SKM-1 (cell line): Measurements from ENCODE around the gene EIF4A2.

ENCODE experiments used
- DNase-seq: peaks from one replicate; lab custom pipeline; 2025; ENCODE audit not compliant: unreplicated experiment; lab: John Stamatoyannopoulos, UW

The EIF4A2 gene

DNA sequence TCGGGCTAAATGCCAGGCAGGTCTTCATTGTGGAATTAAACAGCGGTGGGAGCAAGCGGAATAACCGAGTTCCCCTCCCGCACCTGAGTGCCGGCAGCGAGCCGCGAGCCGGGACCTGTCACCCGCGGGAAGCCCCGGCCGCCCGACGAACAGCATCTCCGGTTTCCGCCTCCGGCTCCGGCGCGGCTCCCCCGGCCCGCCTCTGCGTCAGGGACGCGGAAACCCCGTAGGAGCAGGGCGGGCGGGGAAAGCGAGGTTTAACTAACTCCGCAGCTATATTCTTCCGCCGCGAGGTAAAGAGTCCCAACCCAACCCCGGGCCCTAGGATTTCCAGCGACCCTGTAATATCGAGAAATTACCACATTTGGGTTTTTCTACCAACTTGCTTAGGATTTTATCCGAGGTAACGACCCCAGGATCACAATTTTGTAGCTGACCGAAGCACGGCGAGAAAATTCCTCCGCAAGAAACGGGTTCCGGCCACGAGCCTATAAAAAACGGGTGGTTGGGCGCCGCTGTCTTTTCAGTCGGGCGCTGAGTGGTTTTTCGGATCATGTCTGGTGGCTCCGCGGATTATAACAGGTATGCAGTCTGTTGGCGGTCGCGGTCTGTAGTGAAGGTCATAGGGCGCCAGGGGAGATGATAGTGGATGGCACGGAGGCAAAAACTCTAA lies at the start of gene EIF4A2:
Gene EIF4A2 (plus strand): TSS at position 520 of the 673 bp plus-strand sequence. CDS start 34 bp downstream, at position 554.
- DNase-seq, result peak; percentile 56

DNA sequence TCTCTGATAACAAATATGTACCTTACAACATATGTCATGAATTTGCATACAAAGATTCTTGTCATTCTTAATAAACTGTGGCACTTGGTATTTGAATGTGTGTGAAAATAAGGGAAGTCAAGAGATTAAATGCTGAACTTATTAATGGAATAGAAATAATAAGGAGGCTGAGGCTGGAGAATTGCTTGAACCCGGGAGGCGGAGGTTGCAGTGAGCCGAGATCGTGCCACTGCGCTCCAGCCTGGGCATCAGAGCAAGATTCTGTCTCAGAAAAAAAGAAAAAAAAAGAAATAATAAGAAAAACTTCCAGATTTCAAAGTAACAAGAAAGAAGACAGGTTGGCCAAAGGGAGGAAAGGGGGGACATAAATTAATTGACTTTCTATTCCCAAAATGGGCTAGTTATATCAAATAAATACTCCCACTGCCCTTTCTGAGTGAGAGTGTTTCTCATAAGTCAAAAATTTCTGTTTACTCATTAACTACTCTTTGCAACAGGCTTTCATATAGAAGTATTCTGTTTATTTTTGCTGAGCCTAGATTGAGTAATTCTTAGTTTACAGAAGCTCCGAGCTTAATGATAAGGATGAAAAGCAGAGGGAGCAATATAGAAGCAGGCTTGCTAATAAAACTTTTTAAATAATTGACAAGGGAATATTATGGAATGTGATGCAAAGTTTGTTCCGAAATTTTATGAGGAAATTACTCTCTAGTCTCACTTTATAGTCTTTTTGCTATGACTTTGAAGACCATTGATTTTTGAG lies 40.6 kb upstream of the EIF4A2 start:
- DNase-seq, result no peak

DNA sequence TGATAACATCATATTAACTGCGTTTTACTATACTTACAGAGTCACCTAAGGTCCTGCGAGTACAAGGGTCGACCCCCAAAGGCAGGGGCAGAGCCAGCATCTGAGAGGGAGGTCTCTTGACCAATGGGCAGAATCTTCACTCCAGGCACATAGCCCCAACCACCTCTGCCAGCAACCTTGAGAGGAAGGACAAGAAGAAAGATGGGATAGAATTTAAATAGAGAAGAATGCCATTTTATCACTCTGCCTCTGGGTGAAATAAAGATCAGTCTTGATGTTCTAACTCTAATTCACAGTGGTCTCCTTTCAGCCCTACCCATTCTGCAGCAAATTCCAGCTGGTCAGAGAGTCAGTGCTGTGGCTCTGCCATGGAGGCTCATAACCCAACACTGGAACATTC lies 39.7 kb upstream of the EIF4A2 start:
- DNase-seq, result no peak

DNA sequence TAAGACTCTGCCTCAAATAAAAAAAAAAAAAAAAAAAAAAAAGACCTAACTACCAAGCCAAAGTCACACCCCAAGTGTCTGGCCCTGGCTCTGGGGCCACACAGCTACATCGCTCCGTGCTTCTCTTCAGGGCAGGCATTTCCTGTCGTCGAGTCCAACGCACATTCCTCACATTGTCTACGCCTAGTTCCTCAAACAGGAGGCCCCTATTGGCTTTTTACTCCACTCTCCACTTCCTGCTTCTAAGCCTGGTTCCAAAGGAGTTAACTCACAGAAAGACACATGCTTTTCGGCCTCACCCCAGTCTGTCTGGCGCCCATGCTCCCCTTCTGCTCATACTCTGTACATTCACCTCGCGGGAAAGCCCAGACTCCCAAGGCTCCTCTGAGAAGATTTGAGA lies 37.4 kb upstream of the EIF4A2 start:
- peak; percentile 94 for DNase-seq

DNA sequence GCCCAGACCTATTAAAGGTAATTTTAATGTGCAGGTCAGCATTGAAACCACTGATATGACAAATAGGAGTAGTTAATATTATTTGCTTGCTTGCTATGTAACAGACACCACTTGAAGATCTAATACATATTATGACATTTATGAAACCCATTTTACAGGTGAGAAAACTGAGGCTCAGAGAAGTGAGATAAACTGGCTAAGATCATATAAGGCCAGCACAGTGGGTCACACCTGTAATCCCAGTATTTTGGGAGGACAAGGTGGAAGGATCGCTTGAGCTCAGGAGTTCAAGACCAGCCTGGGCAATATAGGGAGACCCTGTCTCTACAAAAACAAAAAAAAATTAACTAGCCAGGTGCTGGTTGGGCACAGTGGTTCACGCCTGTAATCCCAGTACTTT lies 33.1 kb upstream of the EIF4A2 start:
- no peak for DNase-seq

DNA sequence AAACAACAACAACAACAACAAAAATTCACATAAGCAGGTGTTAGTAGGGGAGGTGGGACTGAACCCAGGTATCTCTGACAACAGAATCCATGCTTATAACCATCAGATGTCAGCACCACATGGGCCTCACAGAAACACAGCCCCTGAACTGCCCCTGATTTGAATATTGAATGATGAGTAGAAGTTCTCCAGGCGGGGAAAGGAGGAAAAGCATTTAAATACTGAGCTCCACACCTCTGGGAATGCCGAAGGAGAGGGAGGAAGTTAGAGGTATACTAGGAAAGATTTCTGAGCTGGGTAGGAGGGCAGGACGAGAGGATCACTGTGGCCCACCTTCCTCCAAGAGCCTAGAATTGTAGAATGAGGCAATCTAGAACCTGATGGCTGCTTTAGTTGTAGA lies 31.9 kb upstream of the EIF4A2 start:
- DNase-seq, result no peak

DNA sequence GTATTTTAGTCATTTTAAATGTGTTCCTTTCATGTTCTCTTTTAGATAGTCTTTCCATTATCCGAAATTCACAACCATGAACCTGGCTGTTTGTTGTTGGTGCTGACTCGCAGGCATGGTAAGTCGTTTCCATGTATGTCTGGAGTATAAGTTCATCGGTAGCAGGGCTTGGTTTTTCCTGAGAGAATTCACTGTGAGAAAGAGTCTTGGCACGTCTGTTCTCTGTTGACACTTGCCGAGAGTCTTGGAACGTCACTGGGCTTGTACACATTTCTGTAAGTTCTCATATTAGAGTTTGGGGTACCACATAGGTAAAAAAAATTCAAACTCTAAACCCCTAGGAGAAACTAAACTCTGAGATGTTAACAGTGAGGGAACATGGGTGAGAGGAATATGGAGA lies 29.4 kb upstream of the EIF4A2 start:
- DNase-seq, result no peak

DNA sequence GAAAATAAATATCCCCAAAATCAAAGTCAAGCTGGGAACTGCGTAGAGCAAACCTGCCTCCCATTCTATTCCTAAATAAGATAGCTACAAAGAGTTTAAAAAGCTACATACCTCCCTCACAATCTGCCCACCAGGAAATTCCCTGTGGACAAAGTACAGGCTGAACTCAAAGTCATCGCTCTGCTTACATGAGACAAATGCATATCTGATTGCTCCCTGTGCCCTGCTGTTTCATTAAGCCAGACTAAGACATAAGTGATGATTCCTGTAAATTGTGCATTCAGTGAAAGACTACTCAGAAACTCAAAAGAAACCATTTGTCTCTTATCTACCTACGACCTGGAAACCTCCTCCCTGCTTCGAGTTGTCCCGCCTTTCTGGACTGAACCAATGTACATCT lies 28.5 kb upstream of the EIF4A2 start:
- no peak for DNase-seq

DNA sequence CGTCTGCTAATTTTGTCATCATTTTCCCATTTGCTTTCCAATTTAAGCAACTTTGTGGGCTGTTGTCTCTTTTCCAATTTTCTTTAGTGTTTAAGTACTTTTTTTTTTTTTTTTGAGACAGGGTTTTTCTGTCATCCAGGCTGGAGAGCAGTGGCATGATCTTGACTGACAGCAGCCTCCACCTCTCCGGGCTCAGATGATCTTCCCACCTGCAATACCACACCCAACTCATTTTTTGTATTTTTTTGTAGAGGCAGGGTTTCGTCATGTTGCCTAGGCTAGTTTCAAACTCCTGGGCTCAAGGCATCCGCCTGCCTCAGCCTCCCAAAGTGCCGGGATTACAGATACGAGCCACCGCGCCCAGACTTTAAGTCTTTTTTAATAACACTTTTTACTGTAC lies 26.2 kb upstream of the EIF4A2 start:
- no peak for DNase-seq

DNA sequence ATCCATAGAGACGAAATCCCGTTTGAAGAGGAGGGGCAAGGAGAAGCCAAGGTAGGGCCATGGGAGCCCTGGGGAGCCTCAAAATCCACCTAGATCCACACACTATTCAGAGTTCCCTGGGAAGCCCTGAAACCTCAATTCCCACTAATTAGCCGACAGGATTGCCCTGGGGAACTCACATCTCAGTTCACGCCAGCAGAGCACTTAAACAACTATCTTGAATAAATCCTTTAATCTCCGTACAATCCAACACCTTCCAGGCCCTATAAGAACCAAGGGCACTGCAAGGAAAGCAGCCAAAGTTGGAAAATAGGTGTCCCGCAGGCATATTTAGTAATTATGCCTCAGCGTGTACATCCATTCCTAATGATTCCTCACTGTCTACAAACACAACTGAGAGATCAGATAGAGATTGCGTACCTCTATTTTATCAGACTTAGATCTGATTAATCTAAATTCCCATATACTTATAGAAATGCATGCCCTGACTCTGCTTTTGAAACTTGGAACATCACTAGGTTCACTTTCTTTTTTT lies 25.6 kb upstream of the EIF4A2 start:
- DNase-seq, result no peak

DNA sequence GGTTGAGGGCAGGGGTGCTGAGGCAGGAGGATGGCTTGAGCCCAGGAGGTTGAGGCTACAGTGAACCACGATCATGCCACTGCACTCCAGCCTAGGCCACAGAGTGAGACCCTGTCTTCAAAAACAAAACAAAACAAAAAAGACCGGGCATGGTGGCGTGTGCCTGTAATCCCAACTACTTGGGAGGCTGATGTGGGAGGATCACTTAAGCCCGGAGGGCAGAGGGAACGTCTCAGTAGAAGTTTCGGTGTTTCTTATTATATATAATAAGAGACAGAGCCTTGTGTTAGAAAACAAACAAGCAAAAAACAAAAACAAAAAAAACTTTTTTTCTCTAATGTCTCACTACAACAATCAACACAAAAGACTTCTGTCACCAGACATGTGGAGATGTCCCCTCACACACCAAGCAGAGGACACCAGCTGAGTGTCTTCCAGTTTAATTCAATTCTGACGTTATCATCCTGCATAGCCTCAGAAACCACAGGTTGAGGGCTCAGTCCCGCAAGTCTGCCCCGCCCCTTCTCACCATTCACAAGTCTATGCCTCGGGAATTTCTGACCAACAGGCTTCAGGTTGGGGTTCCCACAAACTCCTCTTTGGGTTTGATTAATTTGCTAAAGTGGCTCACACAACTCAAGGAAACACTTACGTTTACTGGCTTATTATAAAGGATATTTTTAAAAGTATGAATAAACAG lies 24.0 kb upstream of the EIF4A2 start:
- DNase-seq, result no peak

DNA sequence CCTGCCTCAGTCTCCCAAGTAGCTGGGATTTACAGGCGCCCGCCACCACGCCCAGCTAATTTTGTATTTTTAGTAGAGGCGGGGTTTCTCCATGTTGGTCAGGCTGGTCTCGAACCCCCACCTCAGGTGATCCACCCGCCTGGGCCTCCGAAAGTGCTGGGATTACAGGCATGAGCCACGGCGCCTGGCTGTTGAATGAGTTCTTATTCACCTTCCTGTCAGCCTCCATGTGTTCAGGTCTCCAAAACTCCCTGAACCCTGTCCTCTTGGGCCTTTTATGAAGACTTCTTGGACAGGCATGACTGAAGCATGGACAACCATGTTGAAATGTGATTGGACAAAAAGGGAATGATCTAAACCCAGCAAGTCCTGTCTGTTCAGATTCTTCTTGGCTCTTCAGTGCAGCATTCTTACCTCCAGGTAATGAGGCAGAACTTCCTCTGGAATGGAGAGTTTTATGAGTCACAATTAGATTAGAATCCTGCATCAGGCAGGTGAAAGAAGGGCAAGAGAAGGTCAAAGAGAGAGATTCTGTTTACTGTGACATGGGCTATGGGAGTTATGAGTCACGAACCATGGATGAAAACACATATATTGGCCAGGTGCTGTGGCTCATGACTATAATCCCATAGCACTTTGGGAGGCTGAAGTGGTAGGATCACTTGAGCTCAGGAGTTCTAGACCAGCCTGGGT lies 23.1 kb upstream of the EIF4A2 start:
- no peak for DNase-seq

DNA sequence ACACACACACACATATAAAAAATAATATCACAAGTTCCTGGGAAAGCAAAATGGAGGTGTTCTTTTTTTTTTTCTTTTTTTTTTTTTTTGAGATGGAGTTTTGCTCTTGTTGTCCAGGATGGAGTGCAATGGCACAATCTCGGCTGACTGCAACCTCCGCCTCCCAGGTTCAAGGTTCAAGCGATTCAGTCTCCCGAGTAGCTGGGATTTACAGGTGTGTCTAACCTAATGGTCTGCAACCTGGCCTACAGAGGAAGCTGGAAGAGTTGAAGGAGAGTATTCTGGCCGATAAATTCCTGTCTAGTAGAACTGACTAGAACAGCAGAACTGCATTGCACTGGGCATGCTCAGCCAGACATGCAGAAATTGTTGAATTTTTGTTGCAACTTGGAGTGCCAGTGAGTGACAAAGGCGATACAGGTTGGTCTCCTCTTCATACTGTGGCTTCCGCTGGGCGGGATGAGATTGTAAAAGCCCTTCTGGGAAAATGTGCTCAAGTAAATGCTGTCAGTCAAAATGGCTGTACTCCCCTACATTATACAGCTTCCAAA lies 22.4 kb upstream of the EIF4A2 start:
- DNase-seq, result no peak

DNA sequence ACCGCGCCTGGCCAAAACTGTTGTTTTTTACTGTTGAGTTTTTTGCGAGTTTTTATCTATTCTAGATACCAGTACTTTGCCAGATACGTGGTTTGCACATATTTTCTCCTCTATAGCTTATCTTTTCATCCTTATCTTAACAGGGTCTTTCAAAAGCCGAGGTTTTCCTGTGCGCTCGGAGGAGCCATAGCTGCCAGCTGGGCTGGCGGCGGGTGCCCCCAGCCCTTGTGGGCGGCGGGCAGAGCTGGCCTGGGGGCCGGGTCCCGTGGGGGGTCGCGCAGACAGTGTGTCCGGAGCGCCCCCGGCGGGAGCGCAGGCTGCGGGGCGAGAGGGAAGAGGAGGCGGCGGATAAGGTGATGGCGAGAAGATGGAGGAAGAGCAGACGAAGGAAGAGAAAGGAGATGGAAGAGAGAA lies 11.1 kb upstream of the EIF4A2 start:
- no peak for DNase-seq

DNA sequence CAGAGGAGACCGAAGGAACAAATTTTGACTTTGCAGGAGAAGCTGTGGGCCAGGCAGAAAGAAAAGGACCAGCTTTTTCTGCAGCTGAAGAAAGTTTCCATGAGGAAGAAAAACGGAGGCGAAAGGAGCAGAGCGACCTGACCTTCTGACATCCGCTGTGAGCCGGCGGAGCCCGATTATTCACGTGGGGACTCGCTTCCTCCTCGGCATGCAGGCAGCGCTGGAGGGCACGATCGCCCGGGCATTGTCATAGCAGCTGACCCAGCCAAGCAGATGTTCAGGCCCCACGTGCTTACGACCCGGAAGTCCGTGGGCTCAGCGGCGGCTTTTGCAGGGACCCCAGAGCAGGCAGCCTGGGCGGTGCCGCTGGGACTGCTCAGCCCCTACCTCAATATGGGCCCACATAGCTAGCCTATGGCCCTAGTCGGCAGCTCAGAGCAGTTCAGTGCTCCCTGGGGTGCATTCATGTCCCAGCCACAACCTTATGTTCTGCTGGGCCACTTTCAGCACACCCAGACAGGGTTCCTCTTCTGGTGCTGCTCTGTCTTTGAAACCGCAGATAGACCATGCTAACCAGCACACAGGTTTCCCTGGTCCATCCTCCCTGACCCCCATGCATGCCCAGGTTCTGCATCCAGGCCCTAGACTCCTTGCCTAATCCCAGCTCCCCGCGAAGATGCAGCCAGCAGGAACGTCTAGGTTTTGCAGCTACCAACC lies 10.5 kb upstream of the EIF4A2 start:
- no peak for DNase-seq

DNA sequence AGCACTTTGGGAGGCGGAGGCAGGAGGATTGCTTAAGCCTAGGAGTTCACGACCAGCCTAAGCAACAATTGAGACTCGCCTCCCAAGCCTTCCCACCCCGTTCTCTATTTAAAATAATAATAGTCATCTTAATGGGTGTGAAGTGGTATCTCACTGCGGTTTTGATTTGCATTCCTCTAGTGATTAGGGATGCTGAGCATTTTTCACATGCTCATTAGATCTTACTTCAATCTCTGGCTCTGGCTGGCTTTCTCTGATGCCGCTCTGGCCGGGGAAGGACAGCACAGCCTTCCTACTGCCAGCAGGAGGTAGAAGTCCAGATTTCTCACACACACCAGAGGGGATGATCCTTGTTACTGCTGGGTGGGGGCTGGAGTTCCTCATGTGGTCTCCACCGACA lies 7.4 kb upstream of the EIF4A2 start:
- no peak for DNase-seq

DNA sequence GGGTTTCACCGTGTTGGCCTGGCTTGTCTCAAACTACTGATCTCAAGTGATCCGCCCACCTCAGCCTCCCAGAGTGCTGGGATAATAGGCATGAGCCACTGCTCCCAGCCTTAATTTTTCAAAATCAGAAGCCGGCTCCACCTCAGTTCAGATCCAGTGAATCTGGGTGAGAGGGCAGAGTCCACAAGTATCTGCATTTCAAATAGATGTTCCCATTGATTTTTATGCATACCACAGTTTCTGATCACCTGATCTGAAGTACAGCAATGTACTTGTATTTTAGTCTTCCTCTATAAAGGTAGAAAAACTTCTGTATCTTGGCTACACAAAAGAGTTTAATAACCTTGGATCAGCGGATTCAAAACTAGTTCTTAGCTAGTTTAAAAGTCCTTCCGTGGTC lies 4.2 kb upstream of the EIF4A2 start:
- DNase-seq, result no peak

DNA sequence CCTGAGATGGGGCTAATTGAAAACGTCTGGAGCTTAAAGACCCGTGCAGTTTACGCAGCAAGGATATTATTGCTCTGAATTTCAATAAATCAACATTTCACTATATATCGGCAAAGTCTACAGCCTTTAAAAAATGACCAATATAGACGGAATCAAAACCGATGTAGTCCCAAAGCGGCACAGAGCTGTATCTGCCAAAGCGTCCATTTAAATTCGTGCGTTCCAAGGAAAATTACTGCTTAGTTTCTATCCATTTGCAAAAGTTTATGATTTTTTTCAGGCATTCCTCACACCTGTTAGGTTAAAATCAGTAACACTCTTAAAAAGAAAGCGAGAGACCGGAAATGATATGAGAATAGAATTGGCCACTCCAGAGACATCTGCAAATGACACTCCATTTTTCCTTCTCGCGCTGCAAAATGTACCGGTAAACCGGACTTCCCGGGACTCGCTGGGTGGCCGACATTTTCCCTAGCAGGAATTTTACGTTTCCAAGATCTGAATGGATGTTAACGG lies 777 bp upstream of the EIF4A2 start:
- DNase-seq, result no peak

DNA sequence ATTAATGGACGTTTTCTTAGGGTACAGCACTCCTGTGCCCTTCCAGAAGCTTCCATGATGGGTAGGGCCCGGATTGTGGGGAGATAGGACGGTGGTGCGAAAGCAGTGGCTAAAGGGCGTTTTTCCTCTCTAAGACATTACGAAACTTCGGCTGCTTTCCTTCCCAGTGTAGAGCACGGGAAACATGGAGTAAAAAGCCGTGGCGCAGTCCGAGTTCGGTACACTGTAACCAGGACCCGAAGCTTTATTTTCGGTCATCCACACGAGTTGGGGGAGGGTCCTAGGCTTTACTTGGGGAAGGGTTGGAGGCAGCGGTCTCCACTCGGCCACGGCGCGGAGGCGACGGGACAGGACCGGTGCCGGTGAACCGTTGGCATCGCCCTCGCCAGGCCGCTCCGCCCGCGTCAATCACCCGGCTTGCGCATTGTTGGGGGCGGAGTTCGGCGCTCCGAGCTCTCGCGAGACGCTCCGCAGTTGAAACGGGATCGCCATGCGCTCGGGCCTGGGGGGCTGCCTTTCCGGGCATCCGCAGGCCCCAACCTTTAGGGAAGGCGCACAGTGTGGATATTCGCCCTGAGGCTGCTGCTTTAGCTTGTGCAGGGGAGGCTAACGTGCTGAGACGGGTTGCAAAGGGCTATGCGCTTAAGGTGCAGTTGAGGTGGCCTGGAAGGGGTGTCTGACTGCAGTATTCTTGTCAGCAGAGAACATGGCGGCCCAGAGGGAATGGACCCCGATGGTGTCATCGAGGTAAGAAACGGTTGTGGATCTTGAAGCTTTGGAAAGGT lies 546 bp downstream of the EIF4A2 start:
- DNase-seq, result peak; percentile 28
